Astrocyte of the hippocampus (primary cell): ENCODE measurements around the gene MEGF8.

ENCODE experiments used
- DNase-seq: peaks from one replicate; pipeline ENCODE4 v3.0.0; 2011; ENCODE audit warnings: low read depth, low spot score

Gene MEGF8

DNA sequence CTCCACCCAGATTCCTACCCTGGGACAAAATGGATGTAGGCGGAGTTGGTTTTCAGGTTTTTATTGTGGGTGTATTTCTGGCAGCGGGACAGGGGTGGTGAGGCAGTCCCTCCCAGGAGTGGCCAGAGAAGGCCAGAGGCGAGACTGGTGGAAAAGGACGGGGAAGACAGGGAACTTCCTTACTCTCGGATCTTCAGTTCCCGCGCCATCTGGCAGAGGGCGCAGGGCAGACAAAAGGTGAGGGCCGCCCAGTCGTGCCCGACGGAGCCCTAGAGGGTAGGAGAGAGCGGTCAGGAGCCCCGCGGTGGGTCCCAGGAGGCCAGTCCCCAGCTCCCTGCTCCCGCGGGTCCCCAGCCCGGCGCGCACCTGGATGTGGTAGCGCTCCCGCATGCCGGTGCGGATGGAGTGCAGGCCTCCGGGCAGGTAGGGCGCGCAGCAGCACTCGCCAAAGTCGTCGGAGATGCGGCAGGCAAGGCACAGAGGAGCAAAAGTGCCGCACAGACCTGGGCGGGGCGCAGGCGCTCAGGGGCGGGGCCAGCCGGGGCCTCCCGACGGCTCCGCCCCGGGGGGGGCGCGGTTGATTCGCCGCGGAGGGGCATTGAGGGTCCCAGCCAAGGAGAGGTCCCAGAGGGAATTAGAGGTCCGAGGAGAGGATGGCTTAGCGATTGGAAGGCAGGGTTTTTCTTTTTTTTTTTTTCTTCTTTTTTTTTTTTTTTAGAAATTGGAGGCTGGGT is 61.7 kb downstream of the MEGF8 start:
- peak; percentile 62 for DNase-seq

DNA sequence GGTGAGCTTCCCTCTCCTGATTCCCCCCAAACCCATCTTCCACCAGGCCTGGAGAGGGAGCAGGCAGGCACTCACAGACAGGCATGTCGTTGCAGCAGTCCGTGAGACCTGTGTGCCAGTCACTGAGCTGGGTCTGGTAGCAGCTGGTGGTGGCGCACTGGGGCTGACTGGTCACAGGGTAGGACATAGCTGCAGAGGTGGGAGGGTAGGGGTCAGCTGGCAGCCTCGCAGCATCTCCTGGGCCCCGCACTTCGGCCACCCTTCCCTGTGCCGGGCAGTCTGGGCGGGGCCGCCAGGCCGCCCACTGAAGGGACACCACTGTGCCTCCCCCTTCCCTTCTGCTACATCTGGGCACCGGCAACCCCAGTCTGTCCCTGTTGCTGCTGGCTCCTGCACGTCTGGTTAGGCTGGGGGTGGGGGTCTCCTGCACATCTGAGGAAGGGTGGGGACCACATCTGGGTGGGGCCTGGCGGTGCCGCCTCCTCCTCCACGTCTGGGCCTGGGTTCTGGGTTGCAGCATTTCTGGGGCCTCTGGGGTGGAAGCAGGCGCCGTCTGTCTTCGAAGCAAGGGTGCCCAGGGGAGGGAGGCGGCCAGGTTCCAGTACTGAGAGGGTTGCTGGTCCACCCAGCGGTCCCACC is 63.5 kb downstream of the MEGF8 start:
- DNase-seq: no peak

DNA sequence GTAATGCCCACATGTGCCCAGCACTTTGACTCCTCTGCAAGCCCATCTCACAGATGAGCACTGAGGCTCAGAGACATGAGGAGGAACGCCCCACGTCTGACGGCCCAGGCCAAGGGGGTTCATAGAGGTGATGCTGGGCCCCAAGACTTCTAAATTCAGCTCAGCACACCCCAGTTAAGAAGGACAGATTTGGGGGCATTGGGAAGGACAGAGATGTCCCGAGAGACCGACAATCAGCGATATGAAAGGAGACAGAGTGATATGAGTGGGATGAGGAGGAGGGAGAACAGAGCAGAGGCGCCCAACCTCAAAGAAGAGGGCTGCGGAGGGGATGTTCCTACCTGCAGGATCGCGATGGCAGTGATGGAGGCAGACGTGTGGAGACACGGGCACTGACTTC is 64.5 kb downstream of the MEGF8 start, which contains the start of gene CNFN:
Gene CNFN, minus strand, starts transcription at position 399 of the 400 bp plus-strand sequence. CDS start 1,260 bp downstream, outside the sequence.
- DNase-seq: no peak

DNA sequence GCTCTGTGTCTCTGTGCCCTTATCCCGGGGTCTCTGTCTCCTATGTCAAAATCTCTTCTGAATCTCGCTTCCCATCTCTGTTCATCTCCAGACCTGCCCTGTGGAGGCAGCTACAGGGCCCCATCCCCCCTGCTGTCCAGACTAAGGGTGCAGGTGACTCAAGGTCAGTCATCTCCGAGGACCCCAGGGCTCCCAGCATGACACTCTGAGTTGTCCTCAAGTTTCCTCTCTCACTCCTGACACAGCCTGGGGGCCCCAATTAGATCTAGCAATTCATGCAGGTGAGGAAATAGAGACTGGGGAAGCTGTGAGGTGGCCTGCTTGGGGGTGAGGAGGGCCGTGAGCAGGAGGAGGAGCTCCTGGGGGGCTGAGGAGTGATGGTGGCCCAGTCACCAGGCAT is 66.7 kb downstream of the MEGF8 start:
- no peak for DNase-seq

DNA sequence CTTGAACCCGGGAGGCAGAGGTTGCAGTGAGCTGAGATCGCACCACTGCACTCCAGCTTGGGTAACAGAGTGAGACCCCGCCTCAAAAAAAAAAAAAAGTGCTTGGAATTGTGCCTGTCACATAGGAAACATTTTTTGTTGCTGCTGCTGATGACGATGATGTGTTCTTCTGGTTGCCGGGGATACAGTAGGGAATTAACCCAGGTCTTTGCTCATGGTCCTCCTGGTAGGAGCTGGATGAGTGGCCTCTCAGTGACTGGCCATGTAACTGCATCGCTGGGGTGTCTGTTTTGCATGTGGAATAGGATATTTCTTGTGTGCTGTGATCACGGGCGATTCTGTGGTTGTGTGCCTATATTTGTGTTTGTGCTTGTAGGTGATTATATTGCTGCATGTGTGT is 69.3 kb downstream of the MEGF8 start:
- DNase-seq: peak; percentile 11

DNA sequence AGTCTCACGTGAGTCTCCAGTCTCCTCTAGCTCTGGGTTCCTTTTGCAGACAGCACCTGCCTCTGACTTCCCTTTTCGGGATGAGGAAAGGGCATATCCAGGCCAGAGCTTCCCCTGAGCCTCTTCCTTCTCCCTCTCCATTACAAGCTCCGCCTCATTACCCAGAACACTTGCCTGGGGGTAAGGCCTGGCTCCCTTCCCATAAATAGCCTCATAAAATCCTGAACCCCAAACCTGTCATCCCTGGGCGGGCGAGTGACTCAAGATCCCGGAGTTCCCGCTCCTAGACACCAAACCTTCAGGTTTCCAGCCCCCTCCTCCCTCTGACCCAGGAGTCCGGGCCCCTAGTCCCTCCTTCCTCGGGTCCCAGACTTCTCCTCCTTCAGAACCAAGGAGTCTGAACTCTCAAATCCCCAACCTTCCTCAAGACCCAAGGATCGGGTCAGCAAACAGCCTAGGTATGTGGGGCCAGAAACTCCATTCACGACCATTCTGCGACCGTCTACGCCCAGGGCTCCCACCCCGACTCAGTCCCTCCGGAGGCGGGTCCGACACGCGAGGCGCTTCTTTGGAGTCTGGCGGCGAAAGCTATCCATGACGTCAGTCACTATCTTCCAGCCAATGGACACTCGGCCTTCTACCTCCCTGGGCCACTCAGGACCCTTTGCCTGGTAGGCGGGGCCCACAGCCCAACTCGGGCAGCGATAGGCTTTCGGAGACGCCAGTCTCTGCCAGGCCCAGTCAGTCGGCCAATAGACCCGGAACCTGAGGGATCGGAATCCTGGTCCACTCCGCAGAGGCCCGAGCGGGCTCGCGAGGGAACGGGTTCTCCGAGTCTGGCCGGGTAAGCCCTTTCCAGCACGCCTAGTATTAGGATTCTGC is 71.2 kb downstream of the MEGF8 start:
- peak; percentile 100 for DNase-seq

DNA sequence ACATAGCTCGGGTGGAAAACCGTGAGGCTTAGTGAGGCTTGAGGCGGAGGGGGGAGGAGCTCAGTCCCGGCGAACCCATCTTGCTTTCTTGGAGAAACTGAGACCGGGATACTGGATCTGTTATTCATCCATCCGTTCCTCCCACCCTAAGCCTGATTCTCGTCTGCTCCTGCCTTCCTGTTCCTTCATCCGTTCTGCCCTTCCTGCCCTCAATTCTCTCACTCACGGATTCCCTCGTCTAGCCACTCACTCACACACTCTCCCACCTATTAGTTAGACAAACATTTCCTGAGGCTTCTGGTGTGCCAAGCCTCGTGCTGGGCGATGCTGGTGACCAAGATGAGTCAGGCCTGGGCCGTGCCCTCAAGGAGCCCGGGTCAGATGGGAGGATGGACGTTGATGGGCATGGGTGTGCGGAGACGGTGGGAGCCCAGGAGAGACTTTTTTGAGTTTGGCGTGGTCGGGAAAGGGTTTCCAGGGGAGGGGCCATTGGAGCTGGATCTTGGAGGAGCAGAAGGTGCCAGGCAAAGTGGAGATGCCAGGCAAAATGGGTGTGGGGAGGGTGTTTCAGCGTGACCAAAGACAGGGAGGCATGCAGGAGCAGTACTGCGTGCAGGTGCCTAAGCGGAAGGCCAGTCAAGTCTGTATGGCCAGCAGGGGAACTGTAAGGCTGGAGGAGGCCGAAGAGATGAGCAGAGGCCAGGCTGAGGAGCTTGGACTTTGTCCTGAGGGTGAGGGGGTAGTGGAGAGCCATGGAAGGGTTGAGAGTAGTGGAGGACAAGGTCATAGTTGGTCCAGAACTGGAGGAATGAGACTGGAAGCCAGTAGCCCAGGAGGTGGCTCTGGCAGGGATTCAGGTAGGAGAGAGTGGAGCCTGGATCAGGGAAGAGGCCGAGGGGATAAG is 72.1 kb downstream of the MEGF8 start:
- DNase-seq: no peak

DNA sequence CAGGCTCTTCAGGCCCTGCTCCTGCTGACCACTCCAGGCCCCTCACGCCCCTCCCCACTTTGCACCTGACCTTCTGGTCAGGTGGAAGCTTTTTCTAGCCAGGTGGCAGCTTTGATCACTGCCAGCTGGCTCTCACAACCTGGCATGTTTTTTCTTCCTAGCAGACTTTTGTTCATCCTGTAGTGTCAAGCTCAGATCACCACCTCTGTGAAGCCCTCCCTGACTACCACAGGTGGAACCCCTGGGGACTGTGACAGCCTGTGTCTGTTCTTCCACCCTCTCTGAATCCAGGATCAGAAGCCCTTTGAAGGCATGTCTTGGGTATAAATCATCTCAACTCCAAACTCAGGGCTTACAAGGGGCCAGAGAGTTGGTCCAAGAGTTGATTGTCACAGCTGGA is 75.0 kb downstream of the MEGF8 start:
- DNase-seq: no peak

DNA sequence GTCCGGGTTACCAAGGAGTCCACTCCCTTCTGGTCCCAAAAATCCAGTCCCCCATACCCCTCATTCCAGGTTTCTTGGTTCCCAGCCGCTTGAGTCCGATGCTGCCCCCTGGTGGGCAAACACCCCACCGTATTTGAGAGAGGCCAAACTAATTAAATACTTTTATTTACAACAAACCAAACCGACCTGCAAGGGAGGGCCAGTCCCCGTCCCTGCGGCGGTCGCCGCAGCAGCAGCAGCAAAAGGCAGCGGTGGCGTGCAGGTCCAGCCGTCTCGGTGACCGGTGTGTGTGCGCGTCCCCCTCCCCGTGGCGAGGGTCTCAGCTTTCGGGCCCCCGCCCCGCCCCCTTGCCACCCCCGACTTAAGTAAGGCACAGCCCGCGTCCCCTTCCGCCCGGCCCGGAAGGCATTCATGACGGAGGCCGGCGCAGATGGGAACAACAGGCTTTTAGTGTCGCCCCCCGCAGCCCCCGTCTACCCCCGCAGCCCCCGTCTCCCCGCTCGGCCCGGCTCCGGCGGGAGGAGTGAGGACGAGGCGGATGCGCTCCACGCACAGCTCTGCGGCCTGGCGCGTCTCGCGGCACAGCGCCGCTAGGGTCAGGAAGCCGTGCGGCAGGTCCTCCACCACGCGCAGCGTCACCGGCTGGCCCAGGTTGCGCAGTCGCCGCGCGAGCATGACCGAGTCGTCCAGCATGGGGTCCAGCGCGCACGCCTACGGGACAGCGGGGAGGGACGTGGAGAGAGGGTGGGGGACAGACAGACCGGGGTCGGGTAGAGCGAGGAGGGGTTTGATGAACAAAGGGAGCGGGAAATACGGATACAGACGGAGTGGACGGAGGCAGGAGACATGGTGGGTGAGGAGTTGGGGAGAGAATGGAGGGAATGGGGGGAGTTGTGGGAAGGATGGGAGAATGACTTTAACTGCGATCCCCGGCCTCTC is 76.2 kb downstream of the MEGF8 start:
- DNase-seq: peak; percentile 88

DNA sequence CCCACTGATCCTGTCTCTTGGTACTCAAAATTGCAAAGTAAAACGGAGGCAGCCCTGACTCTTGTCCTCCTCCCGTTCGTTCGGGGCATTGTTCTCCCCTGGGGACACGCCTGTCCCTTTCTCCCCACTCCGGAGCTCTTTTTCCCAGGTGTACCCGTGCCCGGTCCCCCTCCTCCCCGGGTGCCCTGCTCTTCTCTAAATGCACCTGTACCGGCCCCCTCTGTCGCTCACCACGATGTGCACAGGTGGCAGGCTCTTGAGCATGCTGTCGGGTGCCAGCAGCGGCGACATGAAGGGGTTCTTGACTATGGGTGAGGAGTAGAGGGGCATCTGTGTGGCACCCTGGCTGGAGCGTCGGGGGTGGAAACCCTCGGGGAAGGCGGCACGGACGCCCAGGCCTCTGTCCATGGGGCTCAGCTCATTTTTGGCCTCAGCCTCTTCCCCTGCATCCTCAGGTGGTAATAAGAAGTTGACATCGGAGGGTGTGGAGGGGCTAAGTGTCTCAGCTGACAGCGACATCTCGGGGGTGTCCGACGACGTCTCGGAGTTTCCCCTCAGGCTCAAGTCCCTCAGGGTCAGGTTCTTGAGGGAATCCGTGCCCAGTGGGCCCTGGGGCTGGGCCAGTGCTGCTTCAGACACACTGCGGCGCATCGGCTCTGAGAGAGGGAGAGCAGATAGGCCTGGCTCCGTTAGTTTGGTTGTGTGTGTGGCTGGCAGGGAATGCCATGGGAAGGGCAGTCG is 77.1 kb downstream of the MEGF8 start:
- peak; percentile 19 for DNase-seq

DNA sequence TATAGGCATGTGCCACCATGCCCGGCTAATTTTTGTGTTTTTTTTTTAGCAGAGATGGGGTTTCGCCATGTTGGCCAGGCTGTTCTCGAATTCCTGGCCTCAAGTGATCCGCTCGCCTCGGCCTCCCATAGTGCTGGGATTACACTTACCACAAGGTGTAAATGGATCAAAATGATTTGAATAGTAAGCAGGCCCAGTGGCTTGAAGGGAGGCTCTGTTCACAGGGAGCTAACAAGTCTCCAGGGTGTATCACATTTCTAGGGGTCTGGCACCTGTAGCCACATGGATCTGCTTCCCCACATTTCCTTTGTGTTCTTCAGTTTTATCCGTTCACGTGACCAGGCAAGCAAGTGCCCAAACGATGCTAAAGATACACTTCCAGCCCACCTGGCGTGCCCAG is 78.2 kb downstream of the MEGF8 start:
- DNase-seq: no peak

DNA sequence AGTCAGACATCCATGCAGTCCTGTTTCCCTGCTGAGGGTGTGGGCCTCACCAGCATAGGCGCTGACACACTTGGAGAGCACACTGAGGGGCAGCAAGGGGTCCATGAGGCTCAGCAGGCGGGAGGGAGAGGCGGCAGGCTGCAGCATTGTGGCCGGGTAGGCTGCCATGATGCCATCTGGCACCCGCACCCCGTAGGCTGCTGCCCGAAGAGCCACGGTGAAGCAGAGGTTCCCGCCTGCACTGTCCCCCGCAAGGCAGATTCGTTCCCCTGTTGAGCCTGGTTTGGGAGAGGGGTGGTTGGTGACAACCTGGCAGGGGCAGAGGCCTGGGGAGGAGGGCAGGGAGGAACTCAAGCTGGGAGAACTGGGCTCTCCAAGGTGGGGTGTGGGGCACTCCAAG is 80.7 kb downstream of the MEGF8 start:
- DNase-seq: no peak

DNA sequence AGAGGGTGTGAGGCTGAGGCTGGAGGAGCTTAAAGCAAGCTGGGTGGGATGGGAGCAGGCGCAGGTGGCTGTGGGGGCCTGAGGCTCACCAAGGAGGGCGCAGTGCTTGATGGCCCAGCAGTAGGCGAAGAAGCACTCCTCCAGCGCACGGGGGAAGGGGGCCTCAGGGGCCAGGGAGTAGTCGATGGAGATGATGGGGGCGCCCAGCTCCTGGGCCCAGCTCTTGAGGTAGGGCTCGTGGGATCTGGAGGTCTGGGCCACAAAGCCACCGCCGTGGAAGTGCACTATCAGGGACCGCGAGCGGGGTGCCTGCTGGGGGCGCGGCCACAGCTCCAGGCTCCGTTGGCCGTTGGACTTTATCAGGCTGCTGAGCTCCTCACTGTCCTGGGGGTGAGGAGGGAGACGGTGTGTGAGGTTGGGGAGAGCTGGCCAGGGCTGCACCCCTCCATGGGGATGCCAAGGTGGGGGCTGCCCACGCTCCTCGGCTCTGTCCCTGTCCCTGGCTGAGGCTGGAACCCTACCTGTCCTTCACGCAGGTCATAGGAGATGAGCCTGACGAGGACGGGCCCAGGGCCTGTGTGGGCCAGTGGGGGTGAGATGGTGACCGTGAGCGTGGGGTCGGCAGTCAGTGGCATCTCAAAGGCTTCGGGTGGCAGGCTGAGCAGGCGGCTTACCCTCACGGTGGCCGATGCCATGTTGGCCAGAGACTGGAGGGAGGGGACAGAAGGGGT is 81.8 kb downstream of the MEGF8 start:
- no peak for DNase-seq

DNA sequence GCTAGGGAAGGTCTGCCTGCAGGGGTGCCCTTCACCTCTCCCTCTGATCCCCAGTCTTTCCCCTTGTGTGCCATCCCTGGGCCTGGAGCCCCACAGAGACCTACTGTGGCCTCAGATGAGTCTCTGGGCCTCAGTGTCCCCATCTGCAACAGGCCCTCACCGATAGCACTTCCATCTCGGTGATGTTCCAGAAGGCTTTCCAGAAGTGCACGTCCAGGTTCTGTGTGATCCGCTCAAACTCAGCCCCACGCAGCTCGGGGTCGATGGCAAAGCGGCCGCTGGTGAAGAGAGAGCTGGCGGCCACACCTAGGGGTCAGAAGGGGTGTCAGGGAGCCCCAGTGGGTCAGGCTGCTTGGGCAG is 82.4 kb downstream of the MEGF8 start:
- no peak for DNase-seq

DNA sequence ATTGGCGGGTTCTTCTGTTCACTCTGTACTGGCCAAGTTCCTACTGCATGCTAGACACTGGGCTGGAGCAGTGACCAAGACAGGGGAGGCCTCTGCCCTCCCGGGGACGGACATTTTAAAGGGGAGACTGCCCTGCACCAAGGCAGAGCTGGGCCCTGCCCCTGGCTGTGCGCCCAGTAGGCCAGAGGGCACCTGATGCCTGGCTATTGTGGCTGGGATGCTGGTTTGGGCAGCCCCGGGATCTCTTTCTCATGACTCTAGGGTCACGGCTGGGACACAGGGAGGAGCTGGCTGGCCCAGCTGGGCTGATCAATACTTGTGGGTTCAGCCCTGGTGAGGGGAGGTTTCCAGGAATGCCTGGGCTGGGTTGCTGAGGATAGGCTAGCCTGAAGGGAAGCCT is 84.0 kb downstream of the MEGF8 start:
- peak; percentile 61 for DNase-seq

DNA sequence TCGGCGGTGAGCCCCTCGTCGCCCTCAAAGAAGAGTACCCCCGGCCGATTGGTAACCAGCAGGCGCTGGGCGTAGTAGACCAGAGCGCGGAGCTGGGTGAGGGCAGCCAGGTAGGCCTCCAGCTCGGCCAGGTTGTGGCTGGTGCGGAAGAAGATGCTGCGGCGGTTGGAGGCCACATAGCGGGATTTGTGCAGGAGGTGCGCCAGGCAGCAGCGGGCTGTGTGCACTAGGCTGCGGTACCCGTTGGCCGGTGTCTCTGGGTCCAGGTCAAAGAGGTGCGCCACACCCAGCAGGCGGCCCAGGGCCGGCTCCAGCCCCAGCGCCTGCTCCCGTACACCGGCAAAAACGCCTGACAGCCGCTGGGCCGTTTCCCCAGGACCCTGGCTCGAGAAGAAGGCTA is 84.9 kb downstream of the MEGF8 start:
- no peak for DNase-seq

DNA sequence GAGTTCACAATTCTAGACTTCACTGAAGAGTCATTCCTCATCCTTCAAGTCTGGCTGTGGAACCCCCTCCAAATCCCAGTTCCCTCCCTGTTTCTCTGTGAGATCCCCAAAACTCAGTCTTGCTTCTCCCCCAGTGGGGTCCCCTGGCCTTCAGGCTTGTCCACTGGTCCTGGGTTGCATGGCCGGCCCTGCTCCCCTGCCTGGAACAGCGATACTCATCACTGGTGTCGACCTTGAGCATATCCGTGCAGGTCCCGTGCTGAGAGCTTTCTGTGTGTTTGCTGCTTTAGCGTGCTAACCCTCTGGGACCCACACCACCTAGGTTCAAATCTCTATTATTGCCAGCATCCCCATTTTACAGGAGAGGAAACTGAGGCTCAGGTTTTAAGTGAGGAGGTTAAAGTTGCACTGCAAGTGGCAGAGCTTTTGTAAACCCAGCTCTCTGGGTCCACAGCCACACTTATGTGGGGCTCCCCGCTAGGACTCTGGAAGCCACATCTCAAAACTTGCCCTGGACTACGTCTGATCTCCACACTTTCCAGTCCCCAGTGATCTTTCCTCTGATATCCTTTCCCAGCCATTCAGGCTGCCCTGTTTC is 86.2 kb downstream of the MEGF8 start:
- no peak for DNase-seq

DNA sequence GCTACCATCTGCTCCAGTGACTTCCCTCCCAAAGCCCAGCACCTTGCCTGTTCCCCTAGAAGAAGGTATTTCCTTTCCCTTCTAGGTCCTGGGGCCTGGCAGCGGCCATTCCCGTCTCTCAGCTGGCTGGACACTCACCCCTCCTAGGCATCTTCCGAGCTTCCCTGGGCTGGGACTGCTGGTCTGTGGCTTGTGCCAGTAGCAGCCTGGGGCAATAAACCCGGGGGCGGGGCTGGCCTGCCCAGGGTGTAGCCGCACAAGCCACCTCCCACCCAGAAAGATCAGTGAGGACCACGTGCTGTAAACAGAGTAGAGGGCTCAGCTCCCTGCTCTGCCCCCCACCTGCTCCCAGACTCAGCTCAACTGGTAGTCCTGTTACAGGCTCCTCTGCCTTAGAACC is 86.8 kb downstream of the MEGF8 start:
- DNase-seq: peak; percentile 22

DNA sequence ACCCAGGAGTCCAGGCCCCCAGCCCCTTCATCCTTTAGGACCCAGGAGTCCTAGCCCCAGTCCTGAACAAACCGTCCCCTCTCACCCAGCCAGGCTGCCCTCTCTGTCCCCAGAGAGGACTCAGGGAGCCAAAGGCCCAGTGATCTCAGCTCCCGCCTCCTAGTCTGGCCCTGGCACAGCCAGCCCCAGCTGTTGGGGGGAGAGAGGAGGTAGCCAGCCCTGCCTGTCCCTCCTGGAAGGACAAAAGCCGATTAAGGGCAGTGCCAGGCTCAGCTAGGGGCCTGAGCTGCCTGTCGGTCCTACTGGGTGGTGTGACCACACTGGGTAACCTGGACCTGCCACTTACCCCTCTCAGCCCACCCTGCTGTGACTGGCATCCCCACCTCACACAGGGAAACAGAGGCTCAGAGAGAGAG is 87.2 kb downstream of the MEGF8 start:
- no peak for DNase-seq
